ENCODE data around the gene BTBD9.

DNA sequence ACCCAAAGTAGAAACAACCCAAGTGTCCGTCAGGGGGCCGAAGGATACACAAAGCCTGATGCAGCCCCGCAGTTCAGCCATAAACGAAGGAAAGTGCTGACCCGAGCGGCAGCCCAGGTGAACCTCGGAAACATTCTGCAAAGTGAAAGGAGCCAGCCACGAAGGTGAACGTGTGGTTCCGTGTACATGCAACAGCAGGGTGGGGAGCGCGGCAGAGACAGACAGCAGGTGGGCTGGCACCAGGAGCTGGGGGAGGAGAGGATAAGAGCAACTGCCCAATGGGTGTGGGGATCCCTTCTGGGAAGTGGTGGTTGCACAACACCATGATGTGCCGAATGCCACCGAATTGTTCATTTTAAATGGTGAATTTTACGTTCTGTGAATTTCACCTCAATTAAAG lies 478.4 kb downstream of the BTBD9 start:
- TF ChIP-seq, protein P1, sequence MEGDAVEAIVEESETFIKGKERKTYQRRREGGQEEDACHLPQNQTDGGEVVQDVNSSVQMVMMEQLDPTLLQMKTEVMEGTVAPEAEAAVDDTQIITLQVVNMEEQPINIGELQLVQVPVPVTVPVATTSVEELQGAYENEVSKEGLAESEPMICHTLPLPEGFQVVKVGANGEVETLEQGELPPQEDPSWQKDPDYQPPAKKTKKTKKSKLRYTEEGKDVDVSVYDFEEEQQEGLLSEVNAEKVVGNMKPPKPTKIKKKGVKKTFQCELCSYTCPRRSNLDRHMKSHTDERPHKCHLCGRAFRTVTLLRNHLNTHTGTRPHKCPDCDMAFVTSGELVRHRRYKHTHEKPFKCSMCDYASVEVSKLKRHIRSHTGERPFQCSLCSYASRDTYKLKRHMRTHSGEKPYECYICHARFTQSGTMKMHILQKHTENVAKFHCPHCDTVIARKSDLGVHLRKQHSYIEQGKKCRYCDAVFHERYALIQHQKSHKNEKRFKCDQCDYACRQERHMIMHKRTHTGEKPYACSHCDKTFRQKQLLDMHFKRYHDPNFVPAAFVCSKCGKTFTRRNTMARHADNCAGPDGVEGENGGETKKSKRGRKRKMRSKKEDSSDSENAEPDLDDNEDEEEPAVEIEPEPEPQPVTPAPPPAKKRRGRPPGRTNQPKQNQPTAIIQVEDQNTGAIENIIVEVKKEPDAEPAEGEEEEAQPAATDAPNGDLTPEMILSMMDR (IDR thresholded peaks at IDR 0.05): no peak
- no peak for TF ChIP-seq POLR2A (IDR thresholded peaks at IDR 0.05)
